Tongue (tissue), 2 donors: ENCODE data around the gene ECHS1. TPM values are rescaled to one million over a fixed set of nuclear protein-coding genes. Genes with fewer than 3 reads are reported as not detected.
A peak's percentile ranks its signal among the peaks of the same experiment; 100 is the strongest.

Source experiments
- DNase-seq: peaks from one replicate; pipeline ENCODE4 v3.0.0-alpha.2; 2015
- total RNA-seq: library from RNA; depleted of rRNA; stranded (reverse); fragments of >200 nt; gene quantifications from one replicate; pipeline ENCODE4 v1.2.3, GENCODE V29; 2014

Gene ECHS1
- total RNA-seq, 1 donor from 2014 or later: 74.7 TPM

DNA sequence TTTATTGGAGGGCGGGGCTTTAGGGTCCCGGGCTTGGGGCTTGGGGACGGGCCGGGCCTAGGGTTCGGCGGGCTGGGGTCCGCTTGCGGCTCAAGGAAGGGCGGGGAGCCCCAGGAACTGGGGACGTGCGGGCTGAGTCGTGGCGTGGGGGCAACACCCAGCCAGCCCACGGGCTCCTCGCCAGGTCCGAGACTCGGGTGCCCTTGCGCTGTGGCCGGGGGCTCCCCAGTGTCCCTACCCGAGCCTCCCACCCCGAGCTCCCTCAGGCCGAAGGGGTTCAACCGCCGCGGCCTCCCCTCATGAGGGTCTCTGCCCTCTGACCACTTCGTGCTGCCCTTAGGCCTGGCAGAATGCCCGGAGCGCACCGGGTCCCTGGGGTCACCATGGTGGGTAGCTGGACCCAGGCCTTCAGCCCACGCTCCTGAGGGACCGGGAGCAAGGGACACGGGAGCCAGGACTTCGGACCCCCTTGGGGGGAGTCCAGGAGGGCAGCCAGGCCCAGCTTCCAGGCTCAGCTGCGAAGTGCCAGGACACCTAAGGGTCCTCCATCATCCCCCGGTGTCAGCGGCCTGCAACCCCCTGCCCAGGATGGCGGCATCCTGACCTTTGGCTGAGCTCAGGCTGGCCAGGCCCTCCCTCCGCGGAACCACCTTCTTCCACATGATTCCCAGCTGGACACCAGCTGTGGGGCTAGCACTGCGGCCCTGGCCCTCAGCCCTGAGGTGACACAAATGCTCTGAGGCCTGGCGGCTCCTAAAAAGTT, 14.8 kb downstream of the ECHS1 start:
- DNase-seq: no peak

DNA sequence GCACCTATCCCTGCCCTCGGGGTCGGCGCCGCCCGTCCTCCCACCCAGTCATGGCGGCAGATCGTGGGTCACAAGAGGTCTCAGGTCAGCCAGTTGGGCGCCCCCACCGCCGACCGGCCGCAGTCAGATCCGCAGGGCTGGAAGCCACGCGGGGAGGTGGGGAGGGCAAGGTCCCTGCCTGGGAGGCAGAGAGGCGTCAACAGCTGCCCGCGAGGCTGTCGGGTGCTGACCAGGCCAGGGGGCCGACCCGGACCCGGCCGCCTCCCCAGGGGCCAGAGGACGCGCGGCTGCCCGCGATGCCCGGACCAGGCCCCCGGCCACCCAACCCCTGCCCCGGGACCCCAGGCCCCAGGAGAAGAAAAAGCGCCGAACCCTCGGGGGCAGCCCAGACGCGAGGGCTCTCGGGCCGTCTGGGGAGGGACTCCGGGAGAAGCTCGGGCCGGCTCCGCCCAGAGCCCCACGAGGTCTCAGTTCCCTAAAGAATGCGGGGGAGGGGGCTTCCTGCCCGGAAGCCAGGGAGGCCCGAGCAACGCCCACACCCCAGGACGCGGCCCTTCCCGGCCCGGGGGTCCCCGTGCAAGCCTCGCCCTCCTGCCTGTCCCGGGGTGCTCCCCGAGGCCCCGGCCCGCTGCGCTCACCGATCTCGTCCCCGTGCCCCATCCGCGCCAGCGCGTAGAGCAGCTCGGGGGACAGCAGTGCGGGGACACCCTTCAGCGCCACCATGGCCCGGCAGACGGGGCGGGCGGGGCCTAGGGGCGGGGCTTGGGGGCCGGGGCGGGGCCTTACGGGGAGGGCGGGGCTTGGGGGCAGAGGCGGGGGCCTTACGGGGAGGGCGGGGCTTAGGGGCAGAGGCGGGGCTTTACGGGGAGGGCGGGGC, 15.6 kb downstream of the ECHS1 start, which contains the start of gene FUOM:
FUOM (minus strand) TSS at position 735 of the 877 bp plus-strand sequence; CDS start at position 723, 12 bp downstream.
- peak; percentile 71 for DNase-seq

- DNase-seq: no peak
Observed at GRCh38 chr10:133356549-133357284, 16.4 kb downstream of the ECHS1 start.

- DNase-seq: no peak
Observed at GRCh38 chr10:133355991-133356390, 17.2 kb downstream of the ECHS1 start.

DNA sequence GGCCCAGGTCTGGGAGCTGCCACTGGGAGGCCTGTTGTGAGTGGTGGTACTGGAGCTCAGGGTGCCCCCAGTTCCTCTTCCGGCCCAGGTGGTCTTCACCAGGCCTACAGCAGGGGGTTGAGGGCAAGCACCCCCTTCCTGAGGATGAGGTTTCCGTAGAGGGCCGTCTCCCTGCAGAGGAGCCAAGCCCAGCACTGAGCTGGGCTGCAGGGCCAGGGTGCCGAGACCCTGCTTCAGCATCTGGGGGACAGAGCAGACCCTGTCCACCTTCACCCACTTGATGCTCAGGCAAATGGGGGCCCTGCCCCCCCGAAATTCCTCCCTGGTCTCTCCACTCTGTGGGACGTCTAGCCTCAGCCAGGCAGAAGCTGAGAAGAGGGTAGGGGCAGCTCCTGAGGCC, 17.9 kb downstream of the ECHS1 start:
- DNase-seq: no peak

DNA sequence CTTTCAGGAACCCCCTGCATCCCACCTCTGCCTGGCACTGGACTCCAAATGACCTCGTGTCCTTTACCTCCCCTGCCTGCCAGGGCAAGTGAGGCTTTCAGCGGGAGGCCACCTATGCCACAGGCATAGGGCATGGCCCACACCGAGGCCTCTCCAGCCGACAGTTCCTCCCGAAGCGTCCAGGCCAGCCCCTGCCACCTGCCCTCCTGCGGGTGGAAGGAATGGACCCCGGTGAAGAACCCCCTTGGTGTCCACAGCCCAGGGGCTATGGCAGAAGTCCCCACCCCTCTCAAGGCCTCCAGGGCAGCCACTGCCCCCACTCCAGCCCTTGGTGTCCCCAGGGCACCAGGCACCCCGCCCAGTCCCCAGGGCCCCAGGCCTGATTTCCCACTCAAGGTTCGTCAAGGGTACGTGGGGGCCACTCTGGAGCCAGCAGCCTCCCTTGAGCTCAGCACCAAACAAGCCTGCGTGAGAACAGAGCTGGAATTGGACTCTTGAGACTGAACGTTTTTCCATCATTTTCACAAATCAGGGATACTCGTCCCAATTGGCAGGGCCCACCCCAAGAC, 18.4 kb downstream of the ECHS1 start:
- DNase-seq: no peak

- no peak for DNase-seq
Observed at GRCh38 chr10:133353988-133354605, 19.1 kb downstream of the ECHS1 start.

DNA sequence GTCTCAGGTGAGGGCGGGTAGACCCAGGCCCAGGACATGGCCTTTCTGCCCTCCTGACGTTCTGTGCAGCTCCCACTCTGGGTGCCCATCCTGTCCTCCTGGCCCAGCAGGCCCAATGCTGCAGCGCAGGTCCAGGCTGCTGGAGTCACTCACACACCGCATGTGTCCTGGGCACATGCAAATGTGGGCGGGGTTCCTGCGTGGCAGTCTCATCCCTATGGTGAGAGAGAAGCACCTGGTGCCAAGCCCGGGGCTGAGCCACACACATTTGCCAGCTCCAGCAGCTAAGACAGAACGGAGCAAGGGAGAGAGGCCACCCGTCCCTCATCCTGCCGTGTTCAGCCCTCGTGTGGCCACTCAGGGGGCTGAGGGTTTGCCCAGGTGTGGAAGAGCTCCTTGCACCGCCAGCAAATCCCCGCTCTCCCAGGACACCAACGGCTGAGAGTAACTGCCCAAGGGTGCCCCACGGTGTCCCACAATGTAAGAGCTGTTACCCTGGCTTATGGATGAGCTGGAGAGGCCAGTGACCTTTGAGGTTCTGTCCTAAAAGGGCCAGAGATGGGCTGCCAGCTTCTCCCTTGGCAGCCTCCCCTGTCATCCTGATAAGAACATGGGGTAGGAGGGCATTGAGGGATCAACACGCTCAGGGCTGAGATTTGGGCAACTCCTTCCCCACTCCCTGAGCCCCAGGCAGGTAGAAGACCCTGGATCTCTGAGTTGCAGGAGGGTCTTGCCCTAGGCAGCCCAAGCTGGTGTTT, 19.8 kb downstream of the ECHS1 start:
- no peak for DNase-seq

GRCh38 chr10:133351408-133352318, 21.5 kb downstream of the ECHS1 start:
- DNase-seq: no peak

DNA sequence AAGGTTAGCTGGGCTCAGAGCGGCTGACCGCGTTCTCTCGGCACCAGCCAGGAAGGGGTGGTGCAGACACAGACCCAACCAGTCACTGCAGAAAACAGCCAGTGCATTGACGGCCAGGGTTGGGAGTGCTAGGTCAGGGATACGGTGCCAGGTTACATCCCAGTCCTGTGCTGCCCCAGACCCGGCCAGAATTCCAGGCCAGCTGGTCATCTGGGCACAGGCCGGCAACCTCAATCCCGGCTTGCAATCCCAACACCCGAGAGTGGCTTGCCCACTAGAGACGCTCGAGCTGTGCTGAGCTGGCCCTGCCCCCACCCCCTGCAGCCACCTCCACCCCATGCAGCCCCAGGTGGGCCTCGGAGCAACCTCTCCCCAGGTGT, 22.2 kb downstream of the ECHS1 start:
- DNase-seq: no peak

DNA sequence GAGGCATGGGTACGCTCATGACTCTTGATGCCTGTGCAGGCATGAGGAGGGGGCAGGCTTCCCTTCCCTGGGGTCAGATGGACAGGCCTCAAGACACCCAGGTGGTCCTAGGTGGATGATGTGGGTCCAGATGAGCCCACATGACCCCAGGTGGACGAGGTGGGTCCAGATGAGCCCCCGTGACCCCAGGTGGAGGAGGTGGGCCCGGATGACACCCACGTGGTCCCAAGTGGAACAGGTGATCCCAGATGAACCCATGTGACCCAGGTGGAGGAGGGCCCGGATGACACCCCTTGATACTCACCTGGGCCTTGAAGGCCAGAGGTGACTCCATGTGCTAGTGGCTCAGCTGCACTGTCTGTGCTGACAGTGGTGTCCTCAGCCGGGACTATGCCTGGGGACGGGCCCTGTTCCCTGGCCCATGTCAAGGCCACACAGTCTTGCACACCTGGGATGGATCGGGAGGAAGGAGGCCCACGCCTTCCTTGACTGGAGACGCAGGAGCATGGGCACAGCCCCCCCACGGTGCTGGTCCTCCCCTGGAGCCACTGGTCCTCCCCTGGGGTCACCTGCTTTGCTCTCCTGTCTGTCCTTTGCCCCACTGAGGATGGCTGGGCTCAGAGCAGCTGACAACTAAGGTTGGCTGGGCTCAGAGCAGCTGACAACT, 22.7 kb downstream of the ECHS1 start:
- no peak for DNase-seq

DNA sequence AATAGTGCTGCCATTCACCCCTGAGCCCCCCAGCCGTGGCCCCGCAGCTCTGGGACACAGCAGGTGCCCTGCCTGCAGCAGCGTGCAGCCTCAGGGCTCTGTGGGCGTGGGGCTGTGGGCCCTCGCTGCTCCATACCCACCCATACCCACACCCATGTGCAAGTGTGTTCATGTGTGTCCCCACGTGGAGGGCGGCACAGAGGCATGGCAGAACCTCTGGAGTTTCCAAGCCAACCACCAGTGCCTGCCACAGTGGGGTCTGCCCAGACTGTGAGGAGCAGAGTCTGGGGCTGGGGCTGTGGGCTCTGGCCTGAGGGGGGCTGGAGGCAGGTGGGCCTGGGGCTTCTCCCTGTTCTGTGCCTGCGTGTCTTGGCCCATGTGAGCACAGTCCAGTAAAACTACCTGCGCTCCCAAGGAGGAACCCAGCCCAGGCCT, 23.6 kb downstream of the ECHS1 start:
- DNase-seq: no peak

DNA sequence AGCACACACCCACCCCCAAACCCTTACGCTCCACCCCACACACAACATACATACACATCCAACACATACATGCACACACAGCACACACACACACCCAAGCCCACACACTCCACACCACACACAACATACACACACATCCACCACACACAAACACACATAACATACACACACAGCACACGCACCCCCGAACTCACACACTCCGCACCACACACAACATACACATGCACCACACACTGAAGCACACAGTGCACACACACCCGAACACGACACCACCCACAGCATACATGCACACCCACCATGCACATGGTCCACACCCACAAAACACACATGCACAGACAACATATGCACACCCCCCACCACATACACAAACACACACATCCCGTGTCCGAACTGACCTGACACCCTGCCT, 24.0 kb downstream of the ECHS1 start:
- DNase-seq: no peak

GRCh38 chr10:133347710-133348517, 25.2 kb downstream of the ECHS1 start:
- DNase-seq: no peak

DNA sequence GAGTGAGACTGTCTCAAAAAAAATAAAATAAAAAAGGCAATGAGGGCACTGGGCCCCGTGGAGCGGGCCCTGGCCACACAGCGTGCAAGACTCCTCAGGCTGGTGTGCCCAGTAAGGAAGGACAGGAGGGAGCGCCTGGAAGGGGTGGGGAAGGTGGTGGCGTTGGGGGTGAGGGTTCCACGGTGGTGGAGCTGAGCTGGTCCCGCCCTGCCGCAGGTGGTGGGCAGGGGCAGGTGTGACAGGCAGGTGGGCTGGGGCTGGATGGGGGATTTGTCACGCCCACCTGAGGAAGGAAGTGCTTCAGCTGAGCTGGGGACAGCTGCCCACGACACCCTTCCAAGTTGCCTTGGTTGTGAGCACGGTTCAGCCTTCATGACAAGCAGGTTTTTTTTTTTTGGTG, 26.7 kb downstream of the ECHS1 start:
- DNase-seq: no peak

DNA sequence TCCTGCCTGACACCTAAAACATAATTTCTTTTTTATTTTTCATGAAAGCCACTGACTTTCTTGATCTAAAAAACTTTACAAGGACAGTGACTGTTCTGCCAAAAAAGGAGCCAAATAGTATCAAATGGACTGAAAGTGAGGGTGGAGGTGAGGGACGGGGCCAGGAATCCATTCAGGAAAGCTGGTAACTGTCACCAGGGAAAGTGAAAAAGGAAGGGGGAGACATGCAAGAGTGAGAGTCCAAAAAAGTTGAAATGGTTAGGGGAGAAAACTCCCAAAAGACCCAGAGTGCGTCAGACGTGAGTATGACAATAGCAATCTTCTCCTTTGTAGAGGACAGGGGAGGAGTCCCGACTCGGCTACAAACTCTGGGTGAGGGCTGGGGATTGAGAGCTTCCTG, 28.9 kb downstream of the ECHS1 start:
- DNase-seq: no peak

- no peak for DNase-seq
Observed at GRCh38 chr10:133343558-133343957, 29.6 kb downstream of the ECHS1 start.

- DNase-seq: no peak
Observed at GRCh38 chr10:133342942-133343341, 30.2 kb downstream of the ECHS1 start.
